ENCODE results near the gene PCNT. TPM values are rescaled to one million over a fixed set of nuclear protein-coding genes. Genes with fewer than 3 reads are reported as not detected.
"Not testable (repeated sequence)": the region's sequence is repeated elsewhere in the genome, so short reads cannot be mapped to it uniquely, and the experiment has no call there.

The PCNT gene
- total RNA-seq, 1 donor from 2014 or later, result 14.0 TPM

- no peak for DNase-seq (ENCODE audit: low read depth in 2 of 2)
Measured at GRCh38 chr21:46356494-46357334, 32.8 kb downstream of the PCNT start.

- no peak for DNase-seq (ENCODE audit: low read depth in 2 of 2)
Measured at GRCh38 chr21:46357335-46357604, 33.3 kb downstream of the PCNT start.

GRCh38 chr21:46357684-46358425, 33.9 kb downstream of the PCNT start:
- no peak for DNase-seq (ENCODE audit: low read depth in 2 of 2)

GRCh38 chr21:46361176-46361575, 37.2 kb downstream of the PCNT start:
- DNase-seq (ENCODE audit: low read depth in 2 of 2), result no peak

- no peak for DNase-seq (ENCODE audit: low read depth in 2 of 2)
Measured at GRCh38 chr21:46361935-46362334, 38.0 kb downstream of the PCNT start.

GRCh38 chr21:46362946-46363345, 39.0 kb downstream of the PCNT start:
- DNase-seq (ENCODE audit: low read depth in 2 of 2), result no peak

- no peak for DNase-seq (ENCODE audit: low read depth in 2 of 2)
Measured at GRCh38 chr21:46363698-46364097, 39.7 kb downstream of the PCNT start.

- DNase-seq (ENCODE audit: low read depth in 2 of 2), result no peak
Measured at GRCh38 chr21:46366091-46366490, 42.1 kb downstream of the PCNT start.

- no peak for DNase-seq (ENCODE audit: low read depth in 2 of 2)
Measured at GRCh38 chr21:46366561-46366960, 42.6 kb downstream of the PCNT start.

- DNase-seq (ENCODE audit: low read depth in 2 of 2), result no peak
Measured at GRCh38 chr21:46366966-46367365, 43.0 kb downstream of the PCNT start.

GRCh38 chr21:46368533-46369285, 44.8 kb downstream of the PCNT start:
- DNase-seq (ENCODE audit: low read depth in 2 of 2), result no peak

GRCh38 chr21:46369520-46370235, 45.7 kb downstream of the PCNT start:
- no peak for DNase-seq (ENCODE audit: low read depth in 2 of 2)

- no peak for DNase-seq (ENCODE audit: low read depth in 2 of 2)
Measured at GRCh38 chr21:46371204-46372013, 47.5 kb downstream of the PCNT start.

GRCh38 chr21:46372014-46372485, 48.1 kb downstream of the PCNT start:
- no peak for DNase-seq (ENCODE audit: low read depth in 2 of 2)

- not testable (repeated sequence) for DNase-seq (ENCODE audit: low read depth in 2 of 2)
Measured at GRCh38 chr21:46372947-46373346, 49.0 kb downstream of the PCNT start.

- no peak for DNase-seq (ENCODE audit: low read depth in 2 of 2)
Measured at GRCh38 chr21:46374761-46375389, 50.9 kb downstream of the PCNT start.

- no peak for DNase-seq (ENCODE audit: low read depth in 2 of 2)
Measured at GRCh38 chr21:46375560-46376230, 51.7 kb downstream of the PCNT start.

GRCh38 chr21:46376231-46376628, 52.3 kb downstream of the PCNT start:
- no peak for DNase-seq (ENCODE audit: low read depth in 2 of 2)

GRCh38 chr21:46376856-46377453, 53.0 kb downstream of the PCNT start:
- peak in 1 of 2 donors; percentile 51 for DNase-seq (ENCODE audit: low read depth in 2 of 2)
